Uterus (tissue), 2 donors: ENCODE data around the gene UPK3BL1.
"Not testable (repeated sequence)": the region's sequence is repeated elsewhere in the genome, so short reads cannot be mapped to it uniquely, and the experiment has no call there.

Source experiments
- CTCF ChIP-seq, 4 experiments: fragments of 200-600 bp in 2 of 4; fragments of 450-650 bp in 2 of 4; sonication (generic) in 2 of 4; IDR thresholded peaks; one replicate each; pipeline ENCODE4 v1.5.1; 2016 to 2019; ENCODE audit warnings: antibody characterized with exemption in 4 of 4, mild to moderate bottlenecking in 2 of 4, moderate library complexity in 1 of 4
- POLR2A ChIP-seq, 2 donors: fragments of 450-650 bp; IDR thresholded peaks; one replicate each; pipeline ENCODE4 v1.6.1; 2016; ENCODE audit warnings: antibody characterized with exemption in 2 of 2, mild to moderate bottlenecking in 1 of 2, moderate library complexity in 1 of 2

GRCh38 chr7:102615930-102616329 is 26.7 kb downstream of the UPK3BL1 start:
- TF ChIP-seq CTCF, POLR2A (IDR thresholded peaks at IDR 0.05): not testable (repeated sequence)
